ENCODE results near the gene SYT1. TPM values are rescaled to one million over a fixed set of nuclear protein-coding genes. Genes with fewer than 3 reads are reported as not detected.

Gene SYT1
- total and polyA plus RNA-seq, 2 donors (not counting 3 experiments of a cell fraction or from before 2014, with no cell fraction given) = 3.2 to 15.3 TPM

DNA sequence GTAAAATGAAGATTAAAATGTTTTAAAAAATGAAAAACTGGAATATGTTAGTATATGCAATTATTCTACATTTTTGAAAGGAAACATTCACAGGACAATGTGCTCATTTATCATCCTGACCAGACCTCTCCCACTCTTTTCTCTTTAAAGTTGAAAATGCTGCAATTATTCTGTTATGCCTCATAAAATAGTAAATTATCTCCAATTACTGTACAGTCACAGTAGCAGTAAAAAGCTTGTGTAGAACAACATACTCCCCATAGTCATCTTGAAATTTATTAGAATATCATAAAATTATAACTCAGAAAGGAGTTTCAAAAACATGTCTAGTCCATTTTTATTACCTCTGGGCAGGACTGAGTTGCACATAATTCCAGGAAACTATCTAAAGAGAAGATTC lies 250.3 kb downstream of the SYT1 start:
- DNase-seq (ENCODE audit: low read depth, low spot score) (no peak), FAIRE-seq (no peak)
- dilution Hi-C loops (cut with MboI; ENCODE audit: extremely low pct_ligation_motif_present, low sequenced_read_pairs) (no loop called here), intact Hi-C loops (cut with micrococcal nuclease) (no loop called here)
- Histone ChIP-seq H2AFZ (ENCODE audit: low read depth, low read length) (no peak overlapping the region), H3K9me1 (replicated peaks; ENCODE audit: control insufficient read depth, extremely low read depth, insufficient read depth, low read length) (no peaks in the 10 kb centered on the region), H4K20me1 (replicated peaks; ENCODE audit: control insufficient read depth, extremely low read depth, insufficient read depth, low read length) (no peaks in the 10 kb centered on the region), H3K9me3 (replicated peaks; ENCODE audit: control insufficient read depth, insufficient read depth, low read length) (no peaks in the 10 kb centered on the region), H3K27me3 (ENCODE audit: control insufficient read depth in 2 of 2, insufficient read depth in 2 of 2, low read length in 2 of 2) (no peaks in the 10 kb centered on the region), H3K36me3 (ENCODE audit: control insufficient read depth in 2 of 2, extremely low read depth in 1 of 2, insufficient read depth in 2 of 2, low read length in 2 of 2) (no peaks in the 10 kb centered on the region), H3K4me1 (ENCODE audit: control insufficient read depth, extremely low read depth, insufficient read depth, low read length) (no peaks in the 10 kb centered on the region), H3K79me2 (ENCODE audit: control insufficient read depth, insufficient read depth, low read length) (no peaks in the 10 kb centered on the region), H3K9ac (replicated peaks; ENCODE audit: extremely low read depth, insufficient read depth, low read length) (no peak overlapping the region), H3K4me2 (ENCODE audit: insufficient read depth, low read length) (no peak overlapping the region), H3K27ac (ENCODE audit: insufficient read depth, low read depth, low read length) (no peak overlapping the region), H3K4me3 (replicated peaks in 1 of 3; ENCODE audit: insufficient read depth in 1 of 3, low read depth in 1 of 3, low read length in 3 of 3) (no peak overlapping the region)
- ChIA-PET CTCF (interaction anchor here (1.0 kb wide), 1 partner anchor 28 kb away, joined by 3 read pairs; no protein-coding TSS in a partner anchor), POLR2A (no interaction called here)
- TF ChIP-seq FOS (IDR thresholded peaks at IDR 0.05; ENCODE audit: borderline replicate concordance, insufficient read depth, low read length) (no peak), POLR2A (IDR thresholded peaks at IDR 0.05; ENCODE audit: low read depth, low read length) (no peak), GATA2 (IDR thresholded peaks at IDR 0.05; ENCODE audit: insufficient read depth, insufficient read length, low read depth, low read length) (no peak)
- TF ChIP-seq, protein P1, sequence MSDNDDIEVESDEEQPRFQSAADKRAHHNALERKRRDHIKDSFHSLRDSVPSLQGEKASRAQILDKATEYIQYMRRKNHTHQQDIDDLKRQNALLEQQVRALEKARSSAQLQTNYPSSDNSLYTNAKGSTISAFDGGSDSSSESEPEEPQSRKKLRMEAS (IDR thresholded peaks at IDR 0.05; ENCODE audit: insufficient read depth, insufficient read length) = no peak
- no TSS peak for BruUV-seq (replicated peaks)

DNA sequence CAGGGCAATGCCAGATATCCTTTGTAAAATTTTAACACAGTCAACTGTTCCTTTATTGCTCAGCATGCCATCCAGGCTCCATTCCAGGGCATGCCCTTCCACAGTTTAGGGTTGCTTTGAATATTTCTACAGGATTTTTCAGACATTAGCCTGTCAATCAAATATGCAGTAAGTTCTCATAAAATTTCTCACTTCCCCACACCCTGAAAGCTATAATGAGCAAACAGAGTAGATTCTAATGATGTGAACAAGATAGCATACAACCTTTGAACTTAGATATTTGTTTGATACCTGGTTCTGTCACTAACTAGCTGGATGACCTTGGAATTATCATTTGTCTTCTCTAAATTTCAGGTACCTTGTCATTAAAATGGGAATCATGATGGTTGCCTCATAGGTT lies 251.2 kb downstream of the SYT1 start:
- POLR2A ChIA-PET = no interaction called here

More for the DNA sequence above, 251.2 kb downstream of the SYT1 start:
- no peak overlapping the region for H3K9ac ChIP-seq (replicated peaks; ENCODE audit: extremely low read depth, insufficient read depth, low read length)
- CTCF ChIA-PET = no interaction called here
- no peak for TF ChIP-seq GATA2 (IDR thresholded peaks at IDR 0.05; ENCODE audit: insufficient read depth, insufficient read length, low read depth, low read length)
- no peak for TF ChIP-seq EZH2 (IDR thresholded peaks at IDR 0.05; ENCODE audit: borderline replicate concordance, low read depth, low read length, severe bottlenecking)
- TF ChIP-seq MYC (IDR thresholded peaks at IDR 0.05; ENCODE audit: low read depth, low read length) = no peak
- TF ChIP-seq JUN (IDR thresholded peaks at IDR 0.05; ENCODE audit: borderline replicate concordance, insufficient read depth, insufficient read length, low read depth) = no peak
- no peaks in the 10 kb centered on the region for H3K4me1 ChIP-seq (ENCODE audit: control insufficient read depth, extremely low read depth, insufficient read depth, low read length)
- dilution Hi-C loops (cut with MboI; ENCODE audit: extremely low pct_ligation_motif_present, low sequenced_read_pairs) (no loop called here), intact Hi-C loops (cut with micrococcal nuclease) (no loop called here)
- FAIRE-seq (no peak), DNase-seq (ENCODE audit: low read depth, low spot score) (no peak)
- no peaks in the 10 kb centered on the region for H3K36me3 ChIP-seq (ENCODE audit: control insufficient read depth in 2 of 2, extremely low read depth in 1 of 2, insufficient read depth in 2 of 2, low read length in 2 of 2)
- BruUV-seq (replicated peaks) = no TSS peak
- H4K20me1 ChIP-seq (replicated peaks; ENCODE audit: control insufficient read depth, extremely low read depth, insufficient read depth, low read length) = no peaks in the 10 kb centered on the region
- H3K27me3 ChIP-seq (ENCODE audit: control insufficient read depth in 2 of 2, insufficient read depth in 2 of 2, low read length in 2 of 2) = no peaks in the 10 kb centered on the region
- no peaks in the 10 kb centered on the region for H3K79me2 ChIP-seq (ENCODE audit: control insufficient read depth, insufficient read depth, low read length)
- H3K9me3 ChIP-seq (replicated peaks; ENCODE audit: control insufficient read depth, insufficient read depth, low read length) = no peaks in the 10 kb centered on the region
- H3K4me2 ChIP-seq (ENCODE audit: insufficient read depth, low read length) = no peak overlapping the region
- no peak overlapping the region for H3K27ac ChIP-seq (ENCODE audit: insufficient read depth, low read depth, low read length)
- no peak overlapping the region for H2AFZ ChIP-seq (ENCODE audit: low read depth, low read length)
- H3K9me1 ChIP-seq (replicated peaks; ENCODE audit: control insufficient read depth, extremely low read depth, insufficient read depth, low read length) = no peaks in the 10 kb centered on the region
- no peak overlapping the region for H3K4me3 ChIP-seq (replicated peaks in 1 of 3; ENCODE audit: insufficient read depth in 1 of 3, low read depth in 1 of 3, low read length in 3 of 3)

All from endothelial cell of umbilical vein (primary cell).